ENCODE results near the gene APBB2.

- TF ChIP-seq POLR2AphosphoS5 (IDR thresholded peaks at IDR 0.05; ENCODE audit: borderline replicate concordance, low read depth, low read length) (no peak), EZH2 (IDR thresholded peaks at IDR 0.05) (no peak)
Measured at GRCh38 chr4:41072021-41072777, 142.1 kb downstream of the APBB2 start.
